ACC112 (cell line): Measurements from ENCODE around the gene SLCO2A1.
"Not testable (repeated sequence)": the region's sequence is repeated elsewhere in the genome, so short reads cannot be mapped to it uniquely, and the experiment has no call there.

Experiments
- H2AFZ ChIP-seq: fragments of 200-600 bp; sonication (generic); one replicate; pipeline ENCODE4 v1.6.0; 2017; ENCODE audit warnings: antibody characterized with exemption, low read length; ENCODE audit not compliant: unreplicated experiment
- H3K27ac ChIP-seq: fragments of 200-600 bp; sonication (generic); 2 replicates; pipeline ENCODE4 v1.5.1; 2014; ENCODE audit warnings: low read depth, mild to moderate bottlenecking, antibody characterized with exemption, low read length, moderate library complexity
- H3K27me3 ChIP-seq: fragments of 200-600 bp; sonication (generic); 2 replicates; pipeline ENCODE4 v1.6.1; 2014; ENCODE audit warnings: mild to moderate bottlenecking, antibody characterized with exemption, low read length, moderate library complexity, mixed read lengths; ENCODE audit not compliant: insufficient read depth
- H3K36me3 ChIP-seq: fragments of 200-600 bp; sonication (generic); 2 replicates; pipeline ENCODE4 v1.6.1; 2016; ENCODE audit warnings: mild to moderate bottlenecking, antibody characterized with exemption, low read length, moderate library complexity, mixed read lengths; ENCODE audit not compliant: insufficient read depth
- H3K4me1 ChIP-seq: fragments of 200-600 bp; sonication (generic); one replicate; pipeline ENCODE4 v1.6.1; 2016; ENCODE audit warnings: low read length, mixed read lengths; ENCODE audit not compliant: insufficient read depth, unreplicated experiment, control insufficient read depth
- H3K4me3 ChIP-seq: fragments of 200-600 bp; sonication (generic); 2 replicates; pipeline ENCODE4 v1.5.1; 2014; ENCODE audit warnings: mild to moderate bottlenecking, low read depth, low read length
- H3K79me2 ChIP-seq: fragments of 200-600 bp; sonication (generic); one replicate; pipeline ENCODE4 v1.6.0; 2016; ENCODE audit warnings: low read length; ENCODE audit not compliant: control insufficient read depth, unreplicated experiment, insufficient read depth

Gene SLCO2A1

GRCh38 chr3:134072881-134073582, 43.3 kb upstream of the SLCO2A1 start:
- Histone ChIP-seq H2AFZ (no peak overlapping the region), H3K4me1 (peaks cover 11% of the 10 kb centered on the region), H3K27ac (no peak overlapping the region), H3K27me3 (no peaks in the 10 kb centered on the region), H3K4me3 (no peak overlapping the region), H3K36me3 (no peaks in the 10 kb centered on the region), H3K79me2 (no peaks in the 10 kb centered on the region)

DNA sequence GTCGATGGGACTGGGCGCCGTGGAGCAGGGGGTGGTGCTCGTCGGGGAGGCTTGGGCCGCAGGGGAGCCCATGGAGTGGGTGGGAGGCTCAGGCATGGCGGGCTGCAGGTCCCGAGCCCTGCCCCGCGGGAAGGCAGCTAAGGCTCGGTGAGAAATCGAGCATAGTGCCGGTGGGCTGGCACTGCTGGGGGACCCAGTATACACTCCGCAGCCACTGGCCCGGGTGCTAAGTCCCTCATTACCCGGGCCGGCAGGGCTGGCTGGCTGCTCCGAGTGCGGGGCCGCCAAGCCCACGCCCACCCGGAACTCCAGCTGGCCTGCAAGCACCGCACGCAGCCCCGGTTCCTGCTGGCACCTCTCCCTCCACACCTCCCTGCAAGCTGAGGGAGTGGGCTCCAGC, 40.6 kb upstream of the SLCO2A1 start:
- H3K79me2 ChIP-seq, H3K27me3 ChIP-seq, H2AFZ ChIP-seq, H3K36me3 ChIP-seq, H3K27ac ChIP-seq, H3K4me3 ChIP-seq: not testable (repeated sequence)
- H3K4me1 ChIP-seq: peaks cover 15% of the 10 kb centered on the region

- H3K27ac ChIP-seq: no peak overlapping the region
Measured at GRCh38 chr3:134068429-134068828, 38.7 kb upstream of the SLCO2A1 start.

DNA sequence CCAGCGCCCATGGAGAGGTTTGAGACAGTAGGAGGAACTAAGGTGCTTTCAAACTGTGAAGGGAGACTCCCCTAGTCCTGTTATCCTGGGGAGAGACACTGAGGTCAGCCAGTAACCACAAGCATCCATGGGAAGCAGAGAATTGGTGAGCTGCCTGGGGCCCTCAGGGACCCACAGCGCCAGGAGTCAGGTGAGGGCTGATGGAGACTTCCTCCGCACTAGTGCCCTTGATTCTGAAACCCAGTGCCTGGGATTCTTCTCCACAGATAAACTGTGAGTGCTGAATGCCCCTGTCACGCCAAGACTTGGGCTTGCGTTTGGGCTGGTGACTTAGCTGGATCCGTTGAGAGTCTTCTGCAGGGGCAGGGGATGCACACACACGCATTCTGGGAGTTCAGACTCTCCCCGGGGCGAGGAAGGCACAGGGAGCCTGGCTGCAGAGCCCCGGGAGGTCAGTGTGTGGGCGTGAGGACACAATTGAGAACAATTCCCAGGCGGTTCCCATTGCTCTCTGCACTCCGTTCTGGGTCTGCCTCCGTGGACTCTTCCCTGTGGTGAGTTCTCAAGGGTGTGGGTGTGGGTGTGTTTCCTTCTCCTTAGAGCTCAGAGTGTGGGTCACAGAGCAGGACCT, 37.9 kb upstream of the SLCO2A1 start:
- no peak overlapping the region for H3K27ac ChIP-seq
- H2AFZ ChIP-seq: no peak overlapping the region
- H3K36me3 ChIP-seq: no peaks in the 10 kb centered on the region
- H3K79me2 ChIP-seq: no peaks in the 10 kb centered on the region
- H3K27me3 ChIP-seq: no peaks in the 10 kb centered on the region
- H3K4me1 ChIP-seq: peaks cover 15% of the 10 kb centered on the region
- no peak overlapping the region for H3K4me3 ChIP-seq

More at GRCh38 chr3:134068429-134068828, 38.7 kb upstream of the SLCO2A1 start:
- no peak overlapping the region for H2AFZ ChIP-seq
- no peaks in the 10 kb centered on the region for H3K36me3 ChIP-seq
- no peaks in the 10 kb centered on the region for H3K79me2 ChIP-seq
- H3K27me3 ChIP-seq: no peaks in the 10 kb centered on the region
- no peak overlapping the region for H3K4me3 ChIP-seq
- peaks cover 15% of the 10 kb centered on the region for H3K4me1 ChIP-seq

- no peaks in the 10 kb centered on the region for H3K79me2 ChIP-seq
- no peak overlapping the region for H2AFZ ChIP-seq
- H3K4me3 ChIP-seq: no peak overlapping the region
- H3K4me1 ChIP-seq: peaks cover 15% of the 10 kb centered on the region
- no peak overlapping the region for H3K27ac ChIP-seq
- H3K27me3 ChIP-seq: no peaks in the 10 kb centered on the region
- H3K36me3 ChIP-seq: no peaks in the 10 kb centered on the region
Measured at GRCh38 chr3:134066651-134067530, 37.2 kb upstream of the SLCO2A1 start.

DNA sequence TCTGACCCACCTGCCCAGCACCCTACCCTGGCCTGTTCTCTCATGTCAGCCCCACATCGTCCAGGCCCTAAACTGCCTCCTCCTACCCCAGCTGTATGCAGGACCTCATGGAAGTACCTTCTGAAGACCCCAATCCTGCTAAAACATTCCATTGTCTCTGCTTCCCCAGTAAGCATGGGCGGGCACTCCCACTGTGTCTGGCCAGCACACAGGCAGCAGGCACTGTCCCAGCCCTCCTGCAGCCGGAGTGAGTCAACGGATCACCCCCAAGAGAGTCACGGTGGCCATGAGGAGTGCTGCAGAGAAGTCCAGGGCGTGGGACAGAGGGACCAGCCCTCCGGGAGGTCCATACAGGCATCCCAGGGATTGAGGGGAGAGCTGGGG, 36.4 kb upstream of the SLCO2A1 start:
- Histone ChIP-seq H3K27ac (no peak overlapping the region), H3K27me3 (no peaks in the 10 kb centered on the region), H3K79me2 (no peaks in the 10 kb centered on the region), H3K4me1 (peaks cover 14% of the 10 kb centered on the region), H3K4me3 (no peak overlapping the region), H3K36me3 (no peaks in the 10 kb centered on the region), H2AFZ (no peak overlapping the region)

GRCh38 chr3:134065252-134066157, 35.8 kb upstream of the SLCO2A1 start:
- Histone ChIP-seq H3K4me1 (peaks cover 17% of the 10 kb centered on the region), H3K27me3 (no peaks in the 10 kb centered on the region), H3K4me3 (no peak overlapping the region), H3K36me3 (no peaks in the 10 kb centered on the region), H3K79me2 (no peaks in the 10 kb centered on the region), H2AFZ (no peak overlapping the region), H3K27ac (no peak overlapping the region)

DNA sequence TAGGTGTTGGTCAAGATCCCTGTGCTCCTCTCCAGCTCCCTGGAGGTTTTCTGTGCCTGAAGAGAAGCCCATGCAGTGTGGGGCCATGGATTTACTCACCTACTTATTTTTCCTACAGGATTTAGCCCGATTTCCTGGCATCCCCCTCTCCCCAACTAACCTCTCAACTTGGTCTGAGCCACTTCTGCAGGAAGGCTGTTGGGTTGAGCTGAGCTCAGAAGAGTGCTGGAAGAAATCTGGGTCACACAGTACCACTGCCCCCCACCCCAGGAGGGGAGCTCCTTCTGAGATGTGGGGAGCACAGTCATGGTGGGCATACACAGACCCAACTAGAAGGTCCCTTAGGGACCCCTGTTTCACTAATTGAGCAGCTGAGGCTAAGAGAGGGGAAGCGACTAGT, 34.4 kb upstream of the SLCO2A1 start:
- no peak overlapping the region for H2AFZ ChIP-seq
- H3K27me3 ChIP-seq: no peaks in the 10 kb centered on the region
- no peaks in the 10 kb centered on the region for H3K79me2 ChIP-seq
- no peak overlapping the region for H3K27ac ChIP-seq
- H3K4me1 ChIP-seq: peaks cover 28% of the 10 kb centered on the region
- H3K36me3 ChIP-seq: no peaks in the 10 kb centered on the region
- no peak overlapping the region for H3K4me3 ChIP-seq

DNA sequence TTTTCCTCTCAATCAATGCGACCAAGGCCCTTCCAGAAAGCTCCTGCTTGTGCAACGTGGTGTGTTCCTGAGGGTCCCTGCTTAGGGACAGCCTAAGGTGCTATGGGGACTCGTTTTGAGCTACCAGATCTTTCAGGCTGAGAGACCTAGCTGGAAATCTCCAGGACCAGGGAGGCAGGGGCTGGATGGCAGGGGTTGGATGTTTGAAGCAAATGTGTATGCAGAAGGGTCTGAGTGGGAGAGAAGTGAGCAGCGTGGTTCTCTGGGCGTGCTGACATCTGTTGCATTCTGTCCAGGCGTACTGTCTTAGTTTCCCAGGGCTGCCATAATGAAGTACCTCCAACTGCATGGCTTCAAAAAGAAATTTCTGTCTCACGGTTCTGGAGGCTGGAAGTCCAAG, 31.7 kb upstream of the SLCO2A1 start:
- H3K27ac ChIP-seq: no peak overlapping the region
- H3K79me2 ChIP-seq: no peaks in the 10 kb centered on the region
- H3K36me3 ChIP-seq: no peaks in the 10 kb centered on the region
- H2AFZ ChIP-seq: no peak overlapping the region
- H3K4me3 ChIP-seq: no peak overlapping the region
- peaks cover 24% of the 10 kb centered on the region for H3K4me1 ChIP-seq
- H3K27me3 ChIP-seq: no peaks in the 10 kb centered on the region
